RWPE1 (cell line): ENCODE data around the gene LEPR.

Experiments used
- CTCF ChIA-PET: fragments of 350-600 bp; sonication (Branson Sonifier 250); formaldehyde crosslinking; extraction: SDS; loops from one replicate; lab custom pipeline; 2021; lab: Yijun Ruan, JAX
- POLR2A ChIA-PET: fragments of 400-600 bp; formaldehyde crosslinking; extraction: SDS; loops from one replicate; lab custom pipeline; 2020; ENCODE audit warnings: antibody characterized with exemption; ENCODE audit not compliant: low non-redundant PET; lab: Yijun Ruan, JAX
- DNase-seq: peaks from one replicate; pipeline ENCODE4 v3.0.0; 2012; ENCODE audit warnings: low spot score
- H3K27ac ChIP-seq: fragments of 450-650 bp; 2 replicates; pipeline ENCODE4 v1.5.1; 2017
- CTCF ChIP-seq: fragments of 450-650 bp; conservative IDR thresholded peaks from 2 replicates; pipeline ENCODE4 v1.5.1; 2017; ENCODE audit warnings: low read depth, mild to moderate bottlenecking

Gene LEPR

GRCh38 chr1:65417729-65418128, 2.7 kb upstream of the LEPR start:
- CTCF ChIA-PET, result interaction anchor here (0.5 kb wide), 1 partner anchor 975 kb away, joined by 3 read pairs; no protein-coding TSS in a partner anchor
- POLR2A ChIA-PET, result no interaction called here
- TF ChIP-seq CTCF, result no peak
- peak; percentile 38 for DNase-seq
- no peak overlapping the region for H3K27ac ChIP-seq

- CTCF ChIA-PET, result interaction anchor here (0.6 kb wide), 1 partner anchor 85 kb away, joined by 3 read pairs; no protein-coding TSS in a partner anchor
Observed at GRCh38 chr1:65418522-65419185, 1.8 kb upstream of the LEPR start.

GRCh38 chr1:65419681-65420589, 533 bp upstream of the LEPR start:
- ChIA-PET CTCF (interaction anchor here (0.6 kb wide), 1 partner anchor 86 kb away, joined by 3 read pairs; no protein-coding TSS in a partner anchor), POLR2A (interaction anchor here (0.5 kb wide), 2 partner anchors 351 to 453 kb away, joined by 3 to 4 read pairs; no protein-coding TSS in a partner anchor)
- peak overlapping the region; percentile 98 for H3K27ac ChIP-seq

More at GRCh38 chr1:65418522-65419185, 1.8 kb upstream of the LEPR start:
- H3K27ac ChIP-seq, result no peak overlapping the region
- no peak for DNase-seq
- POLR2A ChIA-PET, result no interaction called here
- no peak for TF ChIP-seq CTCF

GRCh38 chr1:65421351-65422025, 1.0 kb downstream of the LEPR start:
- ChIA-PET POLR2A (interaction anchor here (0.5 kb wide), 1 partner anchor 19 kb away, joined by 8 read pairs; no protein-coding TSS in a partner anchor), CTCF (no interaction called here)
- TF ChIP-seq CTCF, result no peak
- no peak for DNase-seq
- peak overlapping the region; percentile 98 for H3K27ac ChIP-seq

More at GRCh38 chr1:65419681-65420589, 533 bp upstream of the LEPR start:
- no peak for TF ChIP-seq CTCF
- DNase-seq, result peak; percentile 97

GRCh38 chr1:65422241-65423203, 2.1 kb downstream of the LEPR start:
- DNase-seq, result no peak
- ChIA-PET POLR2A (no interaction called here), CTCF (no interaction called here)
- peak overlapping the region; percentile 50; the same call in 1 of the 2 replicates for H3K27ac ChIP-seq
- TF ChIP-seq CTCF, result no peak
